Measurements from ENCODE around the gene SCN8A. TPM values are rescaled to one million over a fixed set of nuclear protein-coding genes. Genes with fewer than 3 reads are reported as not detected.
A peak's percentile ranks its signal among the peaks of the same experiment; 100 is the strongest.

Gene SCN8A
- total and polyA plus RNA-seq, 2 experiments from 2014 or later: 1.1 to 2.6 TPM

GRCh38 chr12:51819736-51820525, 228.9 kb downstream of the SCN8A start:
- Histone ChIP-seq H3K9me2 (replicated peaks; ENCODE audit: insufficient read depth) (no peaks in the 10 kb centered on the region), H4K20me1 (ENCODE audit: insufficient read depth, poor library complexity, severe bottlenecking) (no peaks in the 10 kb centered on the region), H3K27me3 (no peaks in the 10 kb centered on the region), H3K4me1 (ENCODE audit: insufficient read depth) (no peaks in the 10 kb centered on the region), H3K4me3 (no peak overlapping the region), H2AFZ (no peak overlapping the region), H3K27ac (no peak overlapping the region), H3K9me3 (ENCODE audit: low read depth) (no peaks in the 10 kb centered on the region), H3K4me2 (peak overlapping the region; percentile 49), H3K36me3 (replicated peaks; ENCODE audit: insufficient read depth, low read depth) (no peaks in the 10 kb centered on the region), H3K79me2 (no peaks in the 10 kb centered on the region)
- DNase-seq (ENCODE audit: low spot score): no peak
- WGBS (ENCODE audit: low lambda C conversion rate, missing lambda C conversion rate): 87% methylated on average over 28 of the region's 32 CpGs
- no peak for TF ChIP-seq EZH2phosphoT487 (IDR thresholded peaks at IDR 0.05; ENCODE audit: low read depth, severe bottlenecking, unreplicated experiment)
- TF ChIP-seq CTCF (IDR thresholded peaks at IDR 0.05; ENCODE audit: poor library complexity): no peak

GRCh38 chr12:51820526-51821439, 229.8 kb downstream of the SCN8A start:
- no peaks in the 10 kb centered on the region for H3K79me2 ChIP-seq
- no peak overlapping the region for H2AFZ ChIP-seq
- peak overlapping the region; percentile 62 for H3K4me2 ChIP-seq
- no peaks in the 10 kb centered on the region for H3K4me1 ChIP-seq (ENCODE audit: insufficient read depth)
- WGBS (ENCODE audit: low lambda C conversion rate, missing lambda C conversion rate): 57% methylated on average over 82 of the region's 113 CpGs
- no peak for DNase-seq (ENCODE audit: low spot score)
- H3K27me3 ChIP-seq: no peaks in the 10 kb centered on the region
- TF ChIP-seq CTCF (IDR thresholded peaks at IDR 0.05; ENCODE audit: poor library complexity): no peak
- no peak for TF ChIP-seq EZH2phosphoT487 (IDR thresholded peaks at IDR 0.05; ENCODE audit: low read depth, severe bottlenecking, unreplicated experiment)
- no peak for TF ChIP-seq EZH2 (IDR thresholded peaks at IDR 0.05; ENCODE audit: borderline replicate concordance)
- H4K20me1 ChIP-seq (ENCODE audit: insufficient read depth, poor library complexity, severe bottlenecking): no peaks in the 10 kb centered on the region
- no peaks in the 10 kb centered on the region for H3K36me3 ChIP-seq (replicated peaks; ENCODE audit: insufficient read depth, low read depth)
- H3K4me3 ChIP-seq: no peak overlapping the region
- H3K9me3 ChIP-seq (ENCODE audit: low read depth): no peaks in the 10 kb centered on the region
- no peak overlapping the region for H3K27ac ChIP-seq
- no peaks in the 10 kb centered on the region for H3K9me2 ChIP-seq (replicated peaks; ENCODE audit: insufficient read depth)

- no peak overlapping the region for H2AFZ ChIP-seq
- H3K4me1 ChIP-seq (ENCODE audit: insufficient read depth): no peaks in the 10 kb centered on the region
- H4K20me1 ChIP-seq (ENCODE audit: insufficient read depth, poor library complexity, severe bottlenecking): no peaks in the 10 kb centered on the region
- H3K79me2 ChIP-seq: no peaks in the 10 kb centered on the region
- peak overlapping the region; percentile 62 for H3K4me2 ChIP-seq
- no peaks in the 10 kb centered on the region for H3K36me3 ChIP-seq (replicated peaks; ENCODE audit: insufficient read depth, low read depth)
- no peak for TF ChIP-seq EZH2 (IDR thresholded peaks at IDR 0.05; ENCODE audit: borderline replicate concordance)
- no peak for TF ChIP-seq CTCF (IDR thresholded peaks at IDR 0.05; ENCODE audit: poor library complexity)
- no peak for TF ChIP-seq EZH2phosphoT487 (IDR thresholded peaks at IDR 0.05; ENCODE audit: low read depth, severe bottlenecking, unreplicated experiment)
- no peak overlapping the region for H3K27ac ChIP-seq
- 79% methylated on average over 50 of the region's 101 CpGs for WGBS (ENCODE audit: low lambda C conversion rate, missing lambda C conversion rate)
- DNase-seq (ENCODE audit: low spot score): no peak
- no peak overlapping the region for H3K4me3 ChIP-seq
- no peaks in the 10 kb centered on the region for H3K9me3 ChIP-seq (ENCODE audit: low read depth)
- no peaks in the 10 kb centered on the region for H3K9me2 ChIP-seq (replicated peaks; ENCODE audit: insufficient read depth)
- H3K27me3 ChIP-seq: no peaks in the 10 kb centered on the region
Measured at GRCh38 chr12:51821440-51822260, 230.6 kb downstream of the SCN8A start.
